HCT116 (cell line): ENCODE results near the gene EIF4ENIF1. TPM values are rescaled to one million over a fixed set of nuclear protein-coding genes. Genes with fewer than 3 reads are reported as not detected.
"Not testable (repeated sequence)": the region's sequence is repeated elsewhere in the genome, so short reads cannot be mapped to it uniquely, and the experiment has no call there.

Experiments used
- ATAC-seq: fragments of 200-7000 bp; cut with Tn5 transposase; 2 replicates; pipeline ENCODE4 v1.9.1; 2020; ENCODE audit warnings: mild to moderate bottlenecking, moderate library complexity
- BruUV-seq: library from RNA; stranded (reverse); fragments of 400-500 nt; replicated peaks from 2 replicates; lab custom pipeline; 2021; lab: Mats Ljungman, UMichigan
- CTCF ChIA-PET: fragments of 300-600 bp; sonication (Branson Sonifier 250); formaldehyde crosslinking; loops from one replicate; lab custom pipeline; 2021; ENCODE audit warnings: antibody characterized with exemption; lab: Charles Lee
- POLR2A ChIA-PET: fragments of 300-600, 350-600 bp; sonication (Branson Sonifier 250); formaldehyde crosslinking; loops from one replicate; lab custom pipeline; 2021; ENCODE audit warnings: antibody characterized with exemption; lab: Charles Lee
- RAD21 ChIA-PET, 2 experiments: fragments of 300-600 bp; sonication (Branson Sonifier 250); formaldehyde crosslinking; loops; one replicate each; lab custom pipeline; 2023; ENCODE audit warnings: low total read pairs in 2 of 2; ENCODE audit not compliant: uncharacterized antibody in 2 of 2, unreplicated experiment in 2 of 2, low non-redundant PET in 1 of 2; lab: Charles Lee
- DNase-seq: peaks from one replicate; pipeline ENCODE4 v3.0.0-alpha.2; 2010; ENCODE audit warnings: low read depth, low spot score
- H2AFZ ChIP-seq: fragments of 200-600 bp; shearing (Covaris generic), sonication (generic); 2 replicates; pipeline ENCODE4 v1.6.1; 2017; ENCODE audit warnings: low read depth, mixed run types, mixed read lengths, antibody characterized with exemption, low read length; ENCODE audit not compliant: poor library complexity, severe bottlenecking
- H3K27ac ChIP-seq: 2 replicates; pipeline ENCODE4 v1.5.1; 2012; ENCODE audit warnings: low read depth, low read length
- H3K27me3 ChIP-seq: fragments of 200-600 bp; sonication (generic); 2 replicates; pipeline ENCODE4 v1.6.1; 2016; ENCODE audit warnings: mixed run types, low read length, mixed read lengths; ENCODE audit not compliant: insufficient read depth
- H3K36me3 ChIP-seq, 2 experiments: fragments of 200-500 bp in 1 of 2; fragments of 200-600 bp in 1 of 2; sonication (Bioruptor generic) in 1 of 2; sonication (generic) in 1 of 2; 2 replicates each; pipeline versions ENCODE4 v1.5.1 to v1.6.1; 2014 to 2016; ENCODE audit warnings: low read length in 2 of 2, inconsistent platforms in 1 of 2, mixed read lengths in 1 of 2, mixed run types in 1 of 2; ENCODE audit not compliant: insufficient read depth in 2 of 2, control insufficient read depth in 1 of 2
- H3K4me1 ChIP-seq, 2 experiments: fragments of 200-600 bp in 1 of 2; sonication (generic) in 1 of 2; 2 replicates each; pipeline versions ENCODE4 v1.5.1 to v1.6.1; 2012 to 2017; ENCODE audit warnings: low read length in 2 of 2, inconsistent platforms in 1 of 2, mild to moderate bottlenecking in 1 of 2, mixed read lengths in 1 of 2, mixed run types in 1 of 2, moderate library complexity in 1 of 2; ENCODE audit not compliant: insufficient read depth in 2 of 2, control insufficient read depth in 1 of 2
- H3K4me2 ChIP-seq: fragments of 200-600 bp; sonication (generic); 2 replicates; pipeline ENCODE4 v1.6.1; 2017; ENCODE audit warnings: mixed run types, low read length, mixed read lengths
- H3K4me3 ChIP-seq, 2 experiments: fragments of 200-600 bp in 1 of 2; sonication (generic) in 1 of 2; replicated peaks in 1 of 2; 2 replicates each; pipeline ENCODE4 v1.5.1; 2011 to 2016; ENCODE audit warnings: low read length in 2 of 2, control low read depth in 1 of 2, low read depth in 1 of 2, mild to moderate bottlenecking in 1 of 2, mixed read lengths in 1 of 2, mixed run types in 1 of 2
- H3K79me2 ChIP-seq: fragments of 200-600 bp; sonication (generic); 2 replicates; pipeline ENCODE4 v1.6.1; 2017; ENCODE audit warnings: mild to moderate bottlenecking, mixed run types, low read length, moderate library complexity, mixed read lengths; ENCODE audit not compliant: insufficient read depth
- H3K9ac ChIP-seq: fragments of 200-600 bp; sonication (generic); 2 replicates; pipeline ENCODE4 v1.6.1; 2016; ENCODE audit warnings: low read length, mixed read lengths
- H3K9me2 ChIP-seq: fragments of 200-600 bp; sonication (generic), shearing (Covaris generic); 2 replicates; pipeline ENCODE4 v1.6.1; 2017; ENCODE audit warnings: mixed run types, mild to moderate bottlenecking, moderate library complexity; ENCODE audit not compliant: insufficient read depth
- H3K9me3 ChIP-seq, 2 experiments: fragments of 200-500 bp in 1 of 2; fragments of 200-600 bp in 1 of 2; sonication (Bioruptor generic) in 1 of 2; sonication (generic) in 1 of 2; 2 replicates each; pipeline ENCODE4 v1.6.1; 2014 to 2017; ENCODE audit warnings: low read length in 2 of 2, mixed read lengths in 2 of 2, inconsistent platforms in 1 of 2, low read depth in 1 of 2, mild to moderate bottlenecking in 1 of 2, mixed run types in 1 of 2, moderate library complexity in 1 of 2; ENCODE audit not compliant: control insufficient read depth in 1 of 2, insufficient read depth in 1 of 2
- H4K20me1 ChIP-seq: fragments of 200-600 bp; sonication (generic), shearing (Covaris generic); 2 replicates; pipeline ENCODE4 v1.6.1; 2017; ENCODE audit warnings: mixed run types, mild to moderate bottlenecking, moderate library complexity; ENCODE audit not compliant: insufficient read depth
- CTCF ChIP-seq, 3 experiments: fragments of 200-600 bp in 1 of 3; sonication (generic) in 1 of 3; IDR thresholded peaks in 2 of 3; conservative IDR thresholded peaks in 1 of 3; 2 replicates each; pipeline ENCODE4 v1.5.1; 2012 to 2017; ENCODE audit warnings: low read depth in 2 of 3, low read length in 2 of 3, antibody characterized with exemption in 1 of 3, borderline replicate concordance in 1 of 3, control low read depth in 1 of 3, mild to moderate bottlenecking in 1 of 3, mixed read lengths in 1 of 3, mixed run types in 1 of 3, moderate library complexity in 1 of 3; ENCODE audit not compliant: insufficient read depth in 1 of 3
- RAD21 ChIP-seq: IDR thresholded peaks from 2 replicates; pipeline ENCODE4 v1.6.1; 2012; ENCODE audit warnings: low read depth, mild to moderate bottlenecking
- REST ChIP-seq: IDR thresholded peaks from 2 replicates; pipeline ENCODE4 v1.6.1; 2012; ENCODE audit warnings: low read depth
- ZBTB33 ChIP-seq: IDR thresholded peaks from 2 replicates; pipeline ENCODE4 v1.6.1; 2011; ENCODE audit warnings: mild to moderate bottlenecking, low read length, moderate library complexity; ENCODE audit not compliant: insufficient replicate concordance; ENCODE audit errors: extremely low read depth
- ZNF274 ChIP-seq: fragments of 200-500 bp; sonication (Bioruptor generic); IDR thresholded peaks from 2 replicates; pipeline ENCODE4 v1.6.1; 2014; ENCODE audit warnings: mild to moderate bottlenecking, low read depth, low read length, inconsistent platforms
- intact Hi-C: fragments of 100-400 bp; cut with micrococcal nuclease; formaldehyde crosslinking; loops from 2 replicates; pipeline ENCODE4 v1.10.0; 2022
- total RNA-seq: library from RNA; stranded (reverse); gene quantifications from one replicate; pipeline ENCODE4 v1.2.1, GENCODE V29; 2021; ENCODE audit not compliant: unreplicated experiment

The EIF4ENIF1 gene
- total RNA-seq, 1 experiment from 2014 or later: 24.2 TPM

- TF ChIP-seq ZBTB33 (no peak), CTCF (IDR thresholded peaks at IDR 0.05 in 2 of 3, conservative IDR thresholded peaks at IDR 0.05 in 1 of 3; ENCODE audit: borderline replicate concordance in 1 of 3, insufficient read depth in 1 of 3, low read depth in 2 of 3, low read length in 2 of 3) (no peak), REST (no peak), RAD21 (no peak), ZNF274 (no peak)
These were observed 5.7 kb upstream of the EIF4ENIF1 start (continued) for GRCh38 chr22:31495343-31495742.

GRCh38 chr22:31493355-31493754 is 3.7 kb upstream of the EIF4ENIF1 start:
- H2AFZ ChIP-seq, H3K4me3 ChIP-seq, H3K4me2 ChIP-seq, RAD21 ChIA-PET, H3K27ac ChIP-seq, POLR2A ChIA-PET, intact Hi-C loops, H4K20me1 ChIP-seq, BruUV-seq, H3K9me2 ChIP-seq, H3K27me3 ChIP-seq, H3K9me3 ChIP-seq, H3K9ac ChIP-seq, CTCF ChIA-PET, H3K36me3 ChIP-seq, ATAC-seq, DNase-seq: not testable (repeated sequence)
- Histone ChIP-seq H3K4me1 (peaks cover 25 to 30% of the 10 kb centered on the region in 2 experiments), H3K79me2 (peaks cover 30% of the 10 kb centered on the region)
